Lung (tissue), 12 donors: ENCODE data around the gene ACAN. TPM values are rescaled to one million over a fixed set of nuclear protein-coding genes. Genes with fewer than 3 reads are reported as not detected.

Experiments used
- ATAC-seq: fragments of 200-7000 bp; cut with Tn5 transposase; one replicate; pipeline ENCODE4 v1.9.1; 2020; ENCODE audit warnings: moderate number of reproducible peaks; ENCODE audit not compliant: insufficient read depth, low FRiP score
- DNase-seq, 3 donors: peaks; one replicate each; pipeline ENCODE4 v3.0.0-alpha.2; 2013 to 2017
- H3K27ac ChIP-seq, 2 donors: one replicate each; pipeline ENCODE4 v1.5.1; 2013; ENCODE audit warnings: mild to moderate bottlenecking in 2 of 2, moderate library complexity in 2 of 2, control low read depth in 1 of 2, inconsistent platforms in 1 of 2, low read depth in 1 of 2, low read length in 1 of 2
- H3K27me3 ChIP-seq, 3 donors: one replicate each; pipeline ENCODE4 v1.5.1; 2013; ENCODE audit warnings: low read length in 2 of 3; ENCODE audit not compliant: control insufficient read depth in 3 of 3, insufficient read depth in 3 of 3
- H3K36me3 ChIP-seq, 4 donors: one replicate each; pipeline ENCODE4 v1.5.1; 2013; ENCODE audit warnings: low read length in 4 of 4, mild to moderate bottlenecking in 1 of 4, moderate library complexity in 1 of 4; ENCODE audit not compliant: control insufficient read depth in 4 of 4, insufficient read depth in 4 of 4
- H3K4me1 ChIP-seq, 5 donors: one replicate each; pipeline ENCODE4 v1.5.1; 2013; ENCODE audit warnings: low read length in 5 of 5, mild to moderate bottlenecking in 2 of 5, moderate library complexity in 1 of 5; ENCODE audit not compliant: control insufficient read depth in 5 of 5, insufficient read depth in 5 of 5
- H3K4me3 ChIP-seq: one replicate; pipeline ENCODE4 v1.5.1; 2013; ENCODE audit warnings: mild to moderate bottlenecking, control low read depth, moderate library complexity
- H3K9ac ChIP-seq, 2 donors: one replicate each; pipeline ENCODE4 v1.5.1; 2013; ENCODE audit warnings: low read length in 2 of 2, control low read depth in 1 of 2; ENCODE audit not compliant: insufficient read depth in 1 of 2
- H3K9me3 ChIP-seq, 4 donors: one replicate each; pipeline ENCODE4 v1.5.1; 2013; ENCODE audit warnings: low read length in 3 of 4, mild to moderate bottlenecking in 1 of 4, moderate library complexity in 1 of 4; ENCODE audit not compliant: control insufficient read depth in 4 of 4, insufficient read depth in 3 of 4
- CTCF ChIP-seq: IDR thresholded peaks from 2 replicates; pipeline ENCODE4 v1.5.1; 2012; ENCODE audit warnings: mild to moderate bottlenecking; ENCODE audit errors: control extremely low read depth, extremely low read depth
- WGBS, 2 donors: extraction: QIAGEN DNeasy Blood & Tissue Kit; methylation state at CpG; one replicate each; pipeline ENCODE4 v1.1.7; 2013; 5-methylcytosine and 5-hydroxymethylcytosine counted together
- polyA plus RNA-seq, 2 donors: library from polyadenylated mRNA; stranded (reverse); fragments of 200-250 nt; gene quantifications; one replicate each; pipeline ENCODE4 v1.2.1, GENCODE V29; 2013
- total RNA-seq, 2 donors: library from RNA; depleted of rRNA in 1 of 2; stranded (reverse); fragments of >200 nt in 1 of 2; gene quantifications; one replicate each; pipeline ENCODE4 v1.2.1, GENCODE V29; 2014 to 2021
- donor health status: control.
- donor health status: control.
- donor health status: Bipolar disorder and iron deficiency.
- donor health status: healthy.
- donor health status: DM: yes; HTN: yes; CAD: no.

The ACAN gene
- total and polyA plus RNA-seq, 4 donors = 0.50 to 5.2 (median 0.85) TPM

GRCh38 chr15:88842156-88842555 is 38.9 kb downstream of the ACAN start:
- no peaks in the 10 kb centered on the region for H3K27me3 ChIP-seq
- WGBS, 2 donors = 82 to 91% methylated on average over 4 of the region's 4 CpGs
- H3K9me3 ChIP-seq = peaks cover 0 to 2% (median 0%) of the 10 kb centered on the region in 4 donors
- no peak overlapping the region for H3K9ac ChIP-seq
- H3K4me3 ChIP-seq = no peak overlapping the region
- DNase-seq (no peak), ATAC-seq (no peak)
- no peaks in the 10 kb centered on the region for H3K36me3 ChIP-seq
- TF ChIP-seq CTCF = no peak
- H3K27ac ChIP-seq = no peak overlapping the region
- H3K4me1 ChIP-seq = no peaks in the 10 kb centered on the region

DNA sequence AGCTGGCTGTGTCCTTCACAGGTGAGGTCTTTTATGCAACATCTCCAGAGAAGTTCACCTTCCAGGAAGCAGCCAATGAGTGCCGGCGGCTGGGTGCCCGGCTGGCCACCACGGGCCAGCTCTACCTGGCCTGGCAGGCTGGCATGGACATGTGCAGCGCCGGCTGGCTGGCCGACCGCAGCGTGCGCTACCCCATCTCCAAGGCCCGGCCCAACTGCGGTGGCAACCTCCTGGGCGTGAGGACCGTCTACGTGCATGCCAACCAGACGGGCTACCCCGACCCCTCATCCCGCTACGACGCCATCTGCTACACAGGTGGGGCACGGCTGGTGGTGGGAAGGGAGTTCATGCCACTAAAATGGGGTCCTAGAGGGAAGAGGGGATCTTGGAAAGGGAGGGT is 40.1 kb downstream of the ACAN start:
- TF ChIP-seq CTCF = no peak
- Histone ChIP-seq H3K4me1 (no peaks in the 10 kb centered on the region), H3K27ac (no peak overlapping the region), H3K36me3 (no peaks in the 10 kb centered on the region), H3K9me3 (peaks cover 0 to 2% (median 0%) of the 10 kb centered on the region in 4 donors), H3K27me3 (no peaks in the 10 kb centered on the region), H3K9ac (no peak overlapping the region), H3K4me3 (no peak overlapping the region)
- 93 to 94% methylated on average over 21 of the region's 21 CpGs for WGBS, 2 donors
- ATAC-seq = no peak
- no peak for DNase-seq

- H3K9ac ChIP-seq = no peak overlapping the region
- peaks cover 0 to 2% (median 0%) of the 10 kb centered on the region in 4 donors for H3K9me3 ChIP-seq
- DNase-seq (no peak), ATAC-seq (no peak)
- H3K36me3 ChIP-seq = no peaks in the 10 kb centered on the region
- H3K4me1 ChIP-seq = no peaks in the 10 kb centered on the region
- TF ChIP-seq CTCF = no peak
- no peak overlapping the region for H3K4me3 ChIP-seq
- no peak overlapping the region for H3K27ac ChIP-seq
- no peaks in the 10 kb centered on the region for H3K27me3 ChIP-seq
- 36 to 45% methylated on average over 5 of the region's 5 CpGs for whole genome bisulfite sequencing, 2 donors
Observed at GRCh38 chr15:88844749-88845386, 41.6 kb downstream of the ACAN start.

DNA sequence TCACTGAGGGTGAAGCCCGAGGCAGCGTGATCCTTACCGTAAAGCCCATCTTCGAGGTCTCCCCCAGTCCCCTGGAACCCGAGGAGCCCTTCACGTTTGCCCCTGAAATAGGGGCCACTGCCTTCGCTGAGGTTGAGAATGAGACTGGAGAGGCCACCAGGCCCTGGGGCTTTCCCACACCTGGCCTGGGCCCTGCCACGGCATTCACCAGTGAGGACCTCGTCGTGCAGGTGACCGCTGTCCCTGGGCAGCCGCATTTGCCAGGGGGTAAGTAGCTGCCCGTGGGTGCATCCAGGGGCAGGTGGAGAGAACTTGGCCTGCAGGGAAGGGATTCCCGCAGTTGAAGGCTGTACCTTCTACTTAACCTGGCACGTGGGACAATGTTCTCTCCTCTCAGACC is 42.4 kb downstream of the ACAN start:
- peaks cover 0 to 2% (median 0%) of the 10 kb centered on the region in 4 donors for H3K9me3 ChIP-seq
- H3K27ac ChIP-seq = no peak overlapping the region
- H3K4me1 ChIP-seq = no peaks in the 10 kb centered on the region
- WGBS, 2 donors = 91 to 93% methylated on average over 15 of the region's 15 CpGs
- H3K36me3 ChIP-seq = no peaks in the 10 kb centered on the region
- no peak for TF ChIP-seq CTCF
- DNase-seq (no peak), ATAC-seq (no peak)
- H3K4me3 ChIP-seq = no peak overlapping the region
- H3K27me3 ChIP-seq = no peaks in the 10 kb centered on the region
- H3K9ac ChIP-seq = no peak overlapping the region
